ENCODE measurements around the gene MORF4L2. TPM values are rescaled to one million over a fixed set of nuclear protein-coding genes. Genes with fewer than 3 reads are reported as not detected.

MORF4L2 gene
- total and polyA plus RNA-seq, 2 donors (not counting 3 experiments of a cell fraction or from before 2014, with no cell fraction given), result 331 to 414 TPM

- CTCF ChIA-PET, result no interaction called here
- Histone ChIP-seq H3K9me1 (replicated peaks; ENCODE audit: control insufficient read depth, extremely low read depth, insufficient read depth, low read length) (no peaks in the 10 kb centered on the region), H3K4me2 (ENCODE audit: insufficient read depth, low read length) (no peak overlapping the region), H3K9ac (replicated peaks; ENCODE audit: extremely low read depth, insufficient read depth, low read length) (no peak overlapping the region), H3K27me3 (ENCODE audit: control insufficient read depth in 2 of 2, insufficient read depth in 2 of 2, low read length in 2 of 2) (peaks cover 0 to 3% of the 10 kb centered on the region in 2 experiments), H3K27ac (ENCODE audit: insufficient read depth, low read depth, low read length) (no peak overlapping the region), H4K20me1 (replicated peaks; ENCODE audit: control insufficient read depth, extremely low read depth, insufficient read depth, low read length) (no peaks in the 10 kb centered on the region), H3K9me3 (replicated peaks; ENCODE audit: control insufficient read depth, insufficient read depth, low read length) (no peaks in the 10 kb centered on the region), H2AFZ (ENCODE audit: low read depth, low read length) (no peak overlapping the region), H3K79me2 (ENCODE audit: control insufficient read depth, insufficient read depth, low read length) (no peaks in the 10 kb centered on the region), H3K36me3 (ENCODE audit: control insufficient read depth in 2 of 2, extremely low read depth in 1 of 2, insufficient read depth in 2 of 2, low read length in 2 of 2) (no peaks in the 10 kb centered on the region), H3K4me3 (replicated peaks in 1 of 3; ENCODE audit: insufficient read depth in 1 of 3, low read depth in 1 of 3, low read length in 3 of 3) (no peak overlapping the region), H3K4me1 (ENCODE audit: control insufficient read depth, extremely low read depth, insufficient read depth, low read length) (no peaks in the 10 kb centered on the region)
- intact Hi-C loops (cut with micrococcal nuclease), result no loop called here
- dilution Hi-C loops (cut with MboI; ENCODE audit: extremely low pct_ligation_motif_present, low sequenced_read_pairs), result no loop called here
- no peak for DNase-seq (ENCODE audit: low read depth, low spot score)
- FAIRE-seq, result no peak
- POLR2A ChIA-PET, result no interaction called here
- BruUV-seq (replicated peaks), result no TSS peak
- TF ChIP-seq FOS (IDR thresholded peaks at IDR 0.05; ENCODE audit: borderline replicate concordance, insufficient read depth, low read length), result no peak
- TF ChIP-seq MYC (IDR thresholded peaks at IDR 0.05; ENCODE audit: low read depth, low read length), result no peak
- TF ChIP-seq POLR2A (IDR thresholded peaks at IDR 0.05; ENCODE audit: low read depth, low read length), result no peak
- no peak for TF ChIP-seq GATA2 (IDR thresholded peaks at IDR 0.05; ENCODE audit: insufficient read depth, insufficient read length, low read depth, low read length)
- no peak for TF ChIP-seq MAX (IDR thresholded peaks at IDR 0.05; ENCODE audit: insufficient read depth, insufficient read length)
- TF ChIP-seq JUN (IDR thresholded peaks at IDR 0.05; ENCODE audit: borderline replicate concordance, insufficient read depth, insufficient read length, low read depth), result no peak
- no peak for TF ChIP-seq CTCF (IDR thresholded peaks at IDR 0.05; ENCODE audit: extremely low read depth in 1 of 2, insufficient read depth in 1 of 2, low read depth in 1 of 2, low read length in 2 of 2)
- no peak for TF ChIP-seq EZH2 (IDR thresholded peaks at IDR 0.05; ENCODE audit: borderline replicate concordance, low read depth, low read length, severe bottlenecking)
- no peak for TF ChIP-seq POLR2AphosphoS5 (IDR thresholded peaks at IDR 0.05; ENCODE audit: insufficient read depth, low read depth, low read length)
Measured at GRCh38 chrX:103704863-103705262, 18.4 kb upstream of the MORF4L2 start.

All from endothelial cell of umbilical vein (primary cell).